Urothelium cell line (cell line): ENCODE measurements around the gene KBTBD13.
"Not testable (repeated sequence)": the region's sequence is repeated elsewhere in the genome, so short reads cannot be mapped to it uniquely, and the experiment has no call there.

ENCODE experiments used
- DNase-seq: peaks from one replicate; pipeline ENCODE4 v3.0.0; 2011; ENCODE audit warnings: low spot score, mixed read lengths
- FAIRE-seq: peaks from 2 replicates; lab custom pipeline; 2011; peaks lifted over from hg19 to GRCh38; lab: Jason Lieb, UNC

Gene KBTBD13

DNA sequence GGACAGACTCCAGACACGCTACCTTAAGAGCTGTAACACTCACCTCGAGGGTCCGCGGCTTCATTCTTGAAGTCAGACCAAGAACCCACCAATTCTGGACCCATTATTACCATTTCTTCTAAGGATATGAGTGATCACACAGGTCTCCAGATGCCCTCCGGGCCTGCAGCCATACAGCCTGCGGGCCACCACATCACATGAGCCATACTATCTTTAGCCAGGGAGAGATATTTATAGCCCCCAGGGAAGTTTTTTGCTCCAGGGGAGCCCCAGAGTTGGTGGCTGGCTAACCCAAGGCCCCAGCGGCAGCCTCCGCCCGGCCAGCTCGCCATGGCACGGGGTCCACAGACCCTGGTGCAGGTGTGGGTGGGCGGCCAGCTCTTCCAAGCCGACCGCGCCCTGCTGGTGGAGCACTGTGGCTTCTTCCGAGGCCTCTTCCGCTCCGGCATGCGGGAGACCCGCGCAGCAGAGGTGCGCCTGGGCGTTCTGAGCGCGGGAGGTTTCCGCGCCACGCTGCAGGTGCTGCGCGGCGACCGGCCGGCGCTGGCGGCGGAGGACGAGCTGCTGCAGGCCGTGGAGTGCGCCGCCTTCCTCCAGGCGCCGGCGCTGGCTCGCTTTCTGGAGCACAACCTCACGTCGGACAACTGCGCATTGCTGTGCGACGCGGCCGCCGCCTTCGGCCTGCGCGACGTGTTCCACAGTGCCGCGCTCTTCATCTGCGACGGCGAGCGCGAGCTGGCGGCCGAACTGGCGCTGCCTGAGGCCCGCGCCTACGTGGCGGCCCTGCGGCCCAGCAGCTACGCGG is at the start of gene KBTBD13:
KBTBD13 (plus strand) TSS at position 261 of the 805 bp plus-strand sequence; CDS start at position 331, 70 bp downstream.
- no peak for DNase-seq
- no peak for FAIRE-seq

DNA sequence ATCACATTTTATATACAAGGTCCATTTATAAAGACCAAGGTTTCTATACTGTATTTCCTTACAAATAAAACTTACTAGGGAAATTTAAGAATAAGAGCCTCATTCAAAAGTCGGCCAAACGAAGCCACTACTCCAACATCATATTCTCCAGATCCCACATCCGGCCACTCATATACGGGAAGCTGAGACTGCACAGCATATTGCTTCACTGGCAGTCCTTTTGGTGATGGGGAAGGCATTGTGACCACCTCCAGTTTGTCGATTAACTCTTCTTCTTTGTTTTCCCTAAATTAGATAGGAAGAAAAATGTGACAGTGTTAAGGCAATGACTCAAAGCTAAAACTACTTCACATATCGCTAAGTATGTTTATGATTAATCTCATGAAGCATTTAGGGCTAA is 49.8 kb upstream of the KBTBD13 start:
- DNase-seq: no peak
- FAIRE-seq: no peak

DNA sequence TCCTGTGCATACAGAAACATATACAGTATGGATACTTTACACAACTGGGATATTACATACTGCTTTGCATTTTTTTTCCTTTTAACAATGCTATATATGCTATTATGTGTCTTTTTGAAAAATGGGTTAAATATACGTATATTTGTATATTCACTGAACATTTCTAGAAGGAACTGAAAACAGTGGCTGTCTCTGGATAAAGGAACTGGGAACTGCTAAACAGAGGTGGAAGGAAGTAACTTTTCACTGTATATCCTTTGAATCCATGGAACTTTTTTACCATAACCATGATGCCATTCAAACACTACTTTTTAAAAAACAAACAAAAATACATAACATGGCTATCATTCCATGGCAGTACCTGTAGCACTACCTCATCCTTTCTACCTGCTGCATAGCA is 49.0 kb upstream of the KBTBD13 start:
- no peak for DNase-seq
- no peak for FAIRE-seq

DNA sequence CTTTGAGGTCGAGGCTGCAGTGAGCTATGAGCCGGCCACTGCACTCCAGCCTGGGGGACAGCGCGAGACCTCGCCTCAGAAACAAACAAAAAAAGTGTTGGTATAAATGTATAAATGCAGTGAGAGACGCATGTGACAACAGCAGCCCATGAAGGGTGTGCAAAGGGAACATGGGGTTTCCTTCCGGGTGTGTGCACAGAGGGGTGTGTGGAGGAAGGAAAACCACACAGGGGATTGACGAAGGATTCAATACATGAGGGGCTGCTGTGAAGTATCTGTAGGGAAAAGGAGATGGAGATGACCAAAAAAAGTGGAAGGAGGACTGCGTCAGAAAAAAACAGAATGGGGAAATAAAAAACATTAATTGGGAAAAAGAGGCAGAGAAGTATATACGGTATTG is 48.2 kb upstream of the KBTBD13 start:
- DNase-seq: no peak
- no peak for FAIRE-seq

DNA sequence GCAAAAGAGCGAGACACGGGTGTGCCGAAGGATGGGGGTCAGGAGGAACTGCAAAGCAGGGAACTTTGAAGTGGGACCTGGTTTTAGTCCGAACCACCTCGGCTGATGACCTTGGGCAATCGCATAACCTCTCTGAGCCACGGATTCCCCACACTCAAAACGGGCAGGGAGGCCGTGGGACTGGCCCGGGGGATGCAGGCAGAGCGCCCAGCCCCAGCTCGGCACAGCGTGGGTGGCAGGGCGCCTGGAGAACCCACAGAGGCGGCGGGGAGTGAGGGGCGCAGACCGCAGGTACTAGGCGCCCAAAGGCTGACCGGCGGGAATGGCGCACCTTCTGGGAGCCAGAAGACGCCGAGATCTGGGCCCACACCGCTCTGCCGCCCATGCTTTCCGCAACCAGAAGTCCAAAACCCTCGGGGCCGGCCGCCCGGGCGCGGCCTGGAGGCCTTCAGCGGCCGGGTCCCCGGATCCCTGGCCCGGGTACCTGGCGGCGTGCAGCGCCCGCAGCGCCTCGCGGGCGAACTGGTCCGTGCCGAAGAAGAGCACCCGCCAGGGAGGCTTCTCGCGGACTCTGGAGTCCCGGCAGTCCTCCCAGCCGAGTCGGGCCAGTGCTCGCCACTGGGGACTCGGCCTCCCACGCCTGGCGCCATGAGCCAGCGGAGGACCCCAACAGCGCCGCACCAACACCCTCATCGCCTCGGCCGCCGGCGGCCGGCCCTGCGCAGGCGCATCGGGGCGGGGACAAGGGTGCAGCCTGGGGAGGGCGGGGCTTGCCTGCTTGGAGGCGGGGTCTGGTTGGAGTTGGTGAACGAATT is 47.4 kb upstream of the KBTBD13 start, which contains the start of gene MTFMT:
MTFMT (minus strand) TSS at position 719 of the 815 bp plus-strand sequence; CDS start at position 693, 26 bp downstream.
- FAIRE-seq (peak; percentile 89), DNase-seq (peak; percentile 99)

DNA sequence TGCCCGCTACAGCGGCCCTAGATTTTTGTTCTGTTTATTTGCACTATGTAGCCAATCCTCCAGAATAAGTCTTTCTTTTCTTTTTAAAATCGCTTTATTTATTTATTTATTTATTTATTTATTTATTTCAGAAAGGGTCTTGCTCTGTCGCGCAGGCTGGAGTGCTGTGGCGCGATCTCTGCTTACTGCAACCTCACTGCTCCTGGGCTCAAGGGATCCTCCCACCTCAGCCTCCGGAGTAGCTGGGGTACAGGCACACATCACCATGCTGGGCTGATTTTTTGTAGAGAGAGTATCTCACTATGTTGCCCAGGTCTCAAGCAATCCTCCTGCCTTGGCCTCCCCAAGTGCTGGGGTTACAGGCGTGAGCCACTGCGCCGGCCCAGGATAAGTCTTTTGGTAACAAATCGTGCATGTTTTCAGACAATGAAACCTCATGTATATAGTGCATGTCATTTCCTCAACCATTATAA is 46.8 kb upstream of the KBTBD13 start:
- FAIRE-seq (no peak), DNase-seq (no peak)

DNA sequence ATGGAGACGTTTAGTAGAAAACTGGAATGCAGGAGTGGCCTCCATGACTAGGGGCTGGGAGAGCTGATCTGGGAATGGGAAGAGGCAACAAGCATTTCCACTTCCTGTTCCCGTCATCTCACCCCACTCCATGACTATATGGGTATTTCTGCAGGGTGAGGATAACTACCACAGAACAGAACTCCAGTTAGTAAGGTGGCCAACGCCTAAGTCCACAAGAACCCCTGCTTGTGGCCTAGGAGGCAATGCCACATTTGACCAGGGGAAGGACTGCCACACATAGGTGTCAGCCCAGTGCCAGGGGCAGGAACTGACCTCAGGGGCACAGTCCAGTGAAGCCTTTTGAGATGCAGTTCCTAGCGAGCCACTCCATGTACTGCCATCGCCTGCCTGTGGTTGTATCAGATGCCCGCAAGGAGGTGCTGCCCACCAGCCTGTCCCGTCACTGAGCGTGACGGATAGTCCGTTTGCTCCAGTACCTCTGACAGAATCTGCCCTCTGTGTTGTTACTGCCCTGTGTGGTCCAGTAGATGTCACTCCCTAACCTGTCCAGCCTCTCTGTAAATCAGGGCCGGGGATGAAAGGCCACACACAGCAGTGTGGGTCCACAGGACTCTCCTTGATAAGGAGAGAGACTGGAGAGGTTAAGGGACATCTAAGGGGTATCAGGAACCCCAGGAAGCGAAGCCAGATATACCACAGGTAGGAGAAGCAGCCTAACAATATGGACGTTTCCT is 43.6 kb upstream of the KBTBD13 start:
- FAIRE-seq (peak; percentile 92), DNase-seq (peak; percentile 81)

DNA sequence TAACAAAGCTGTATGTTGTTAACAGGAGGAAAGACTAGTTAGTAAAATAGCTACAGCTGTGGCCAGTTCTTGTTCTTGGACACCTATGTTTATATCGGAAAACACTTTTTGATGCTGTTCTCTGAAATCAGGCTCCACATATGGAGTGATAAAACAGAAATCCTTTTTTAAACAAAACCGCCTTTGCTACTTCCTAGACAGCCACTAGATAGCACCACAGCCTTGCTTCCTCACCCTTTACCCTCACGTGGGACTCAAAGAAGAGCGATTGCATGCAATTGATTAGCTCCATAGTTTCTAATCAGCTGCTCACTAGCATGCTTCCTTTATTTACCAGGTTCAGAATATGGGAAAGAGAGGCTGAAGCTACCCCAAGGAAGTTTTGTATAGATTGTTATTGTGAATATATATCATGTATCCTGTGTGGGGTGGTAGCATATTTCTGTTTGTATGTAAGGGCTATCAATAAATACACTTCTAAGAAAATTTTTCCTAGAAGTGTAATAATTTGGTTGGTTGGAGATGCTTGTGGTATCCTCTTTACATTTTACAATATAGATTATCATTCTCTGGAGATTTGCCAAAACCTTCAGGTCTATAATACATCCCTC is 42.8 kb upstream of the KBTBD13 start:
- FAIRE-seq (no peak), DNase-seq (peak; percentile 58)

DNA sequence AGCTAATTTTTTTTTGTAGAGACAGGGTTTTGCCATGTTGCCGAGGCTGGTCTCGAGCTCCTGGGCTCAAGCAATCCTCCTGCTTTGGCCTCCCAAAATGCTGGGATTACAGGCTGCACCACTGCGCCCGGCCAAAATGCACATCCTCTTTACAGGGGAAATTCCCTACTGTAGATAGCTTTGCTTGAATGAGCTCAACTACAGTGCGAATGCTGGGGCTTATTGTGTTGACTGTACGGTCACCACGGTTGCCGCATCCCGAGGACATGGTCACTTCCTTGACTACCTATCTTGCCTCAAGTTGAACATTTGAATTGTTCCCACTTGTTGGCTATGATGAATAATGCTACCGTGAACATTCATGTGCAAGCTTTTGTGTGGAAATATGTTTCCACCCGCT is 41.8 kb upstream of the KBTBD13 start:
- DNase-seq (no peak), FAIRE-seq (no peak)

DNA sequence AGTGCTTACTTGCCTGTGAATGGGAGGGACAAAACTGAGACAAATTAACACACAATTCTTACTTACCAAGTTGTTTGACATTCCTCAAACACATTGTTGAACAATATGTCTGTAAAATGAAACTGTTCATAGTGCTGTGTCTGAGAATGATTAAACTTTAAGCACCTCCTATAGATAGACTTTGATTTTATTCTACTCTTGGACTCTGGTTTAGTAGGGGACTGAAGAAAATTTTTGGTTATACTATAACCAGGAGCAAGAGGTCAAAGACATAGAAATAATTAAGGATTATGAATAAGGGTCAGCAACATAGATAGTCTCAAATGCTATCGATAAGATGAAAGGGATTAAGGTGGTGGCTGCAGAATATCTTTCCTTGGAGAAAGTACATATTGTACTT is 39.2 kb upstream of the KBTBD13 start:
- FAIRE-seq: no peak

DNA sequence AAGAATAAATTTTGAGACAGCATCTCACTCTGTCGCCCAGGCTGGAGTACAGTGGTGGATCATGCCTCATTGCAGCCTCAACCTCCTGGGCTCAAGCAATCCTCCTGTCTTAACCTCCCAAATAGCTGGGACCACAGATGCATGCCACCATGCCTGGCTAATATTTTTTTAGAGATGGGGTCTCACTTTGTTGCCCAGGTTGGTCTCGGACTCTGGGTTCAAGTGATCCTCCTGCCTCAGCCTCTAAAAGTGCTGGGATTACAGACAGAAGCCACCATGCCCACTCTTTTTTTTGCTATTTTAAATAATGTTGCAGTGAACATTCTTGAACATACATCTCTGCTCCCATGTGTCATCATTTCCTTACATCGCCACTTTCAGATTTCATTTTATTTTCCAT is 38.1 kb upstream of the KBTBD13 start:
- DNase-seq: no peak
- FAIRE-seq: no peak

More for the DNA sequence above, 39.2 kb upstream of the KBTBD13 start:
- DNase-seq: no peak

DNA sequence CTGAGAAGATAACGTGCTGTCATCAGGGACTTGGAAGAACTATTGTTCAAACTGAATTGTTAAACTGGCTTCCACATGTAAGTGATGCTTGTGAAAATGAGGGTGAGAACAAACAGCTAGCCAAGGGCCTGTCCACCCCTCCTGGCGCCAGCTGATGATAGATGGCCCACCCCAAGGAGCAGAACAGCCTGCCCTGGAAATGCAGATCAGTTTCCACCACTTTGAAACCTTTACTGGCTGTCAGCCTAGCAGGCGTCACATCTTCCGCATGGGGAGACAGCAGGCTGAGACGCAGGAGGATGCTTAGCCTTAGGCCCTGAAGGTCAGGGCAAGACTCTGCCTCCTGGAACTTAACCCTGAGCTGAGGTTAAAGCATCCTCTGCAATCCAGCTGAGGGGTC is 37.7 kb upstream of the KBTBD13 start:
- FAIRE-seq: peak; percentile 13
- no peak for DNase-seq

DNA sequence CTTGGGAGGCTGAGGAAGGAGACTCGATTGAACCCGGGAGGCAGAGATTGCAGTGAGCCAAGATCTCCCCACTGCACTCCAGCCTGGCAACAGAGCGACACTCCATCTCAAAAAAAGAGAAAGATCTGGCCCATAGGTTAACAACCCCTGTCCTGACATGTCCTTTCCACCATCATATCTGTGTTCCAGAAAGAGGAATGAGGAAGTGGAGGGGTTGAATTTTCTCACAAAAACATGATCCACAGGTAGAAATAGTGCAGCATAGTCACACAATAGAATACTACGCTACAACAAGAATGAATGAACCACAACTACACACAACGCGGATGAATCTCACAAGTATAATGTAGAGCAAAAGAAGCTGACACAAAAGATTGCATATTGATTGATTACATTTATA is 36.1 kb upstream of the KBTBD13 start:
- FAIRE-seq (no peak), DNase-seq (no peak)

DNA sequence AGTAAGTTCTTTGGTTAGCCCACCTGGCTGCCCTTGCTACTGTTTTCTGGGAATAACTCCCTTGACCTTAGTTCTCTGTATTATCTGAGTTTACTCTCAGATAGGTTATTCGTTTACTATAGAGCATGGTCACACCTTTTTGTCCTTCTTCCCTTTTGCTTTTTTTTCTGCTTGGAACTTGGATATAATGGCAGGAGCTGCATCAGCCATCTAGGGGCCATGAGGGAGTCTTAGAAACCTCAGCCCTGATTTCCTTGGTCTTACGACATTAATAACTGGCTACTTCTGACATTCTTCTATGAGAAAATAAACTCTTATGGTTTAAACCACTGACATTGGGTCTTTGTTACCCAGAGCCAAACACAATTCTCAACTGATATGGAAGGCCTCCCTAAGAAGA is 34.8 kb upstream of the KBTBD13 start:
- FAIRE-seq: no peak

DNA sequence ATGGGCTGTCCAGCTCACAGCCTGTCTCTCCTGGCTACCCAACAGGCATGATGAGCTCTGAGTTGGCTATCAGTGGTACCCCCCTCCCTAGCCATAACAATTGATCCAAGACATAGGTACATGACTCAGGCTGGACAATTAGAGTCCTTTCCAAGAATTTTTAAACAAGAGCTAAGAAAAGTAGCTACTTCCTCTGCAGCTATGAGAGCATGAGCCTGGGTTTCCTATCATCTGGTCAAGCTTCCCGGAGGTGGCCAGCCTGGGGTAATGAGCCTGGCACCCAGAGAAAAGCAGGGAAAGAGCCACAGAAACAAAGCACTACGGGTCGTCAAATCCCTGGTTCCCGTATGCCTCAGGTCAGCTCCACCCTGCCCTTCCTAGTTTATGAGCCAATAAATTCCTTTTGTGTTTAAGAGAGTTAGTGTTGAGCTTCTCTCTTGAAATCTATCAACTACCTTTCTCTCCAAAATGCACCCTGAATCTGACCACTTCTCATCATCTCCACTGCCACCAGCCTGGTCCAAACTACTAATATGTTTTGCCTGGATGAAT is 33.7 kb upstream of the KBTBD13 start:
- DNase-seq: no peak
- no peak for FAIRE-seq

More for the DNA sequence above, 34.8 kb upstream of the KBTBD13 start:
- no peak for DNase-seq

DNA sequence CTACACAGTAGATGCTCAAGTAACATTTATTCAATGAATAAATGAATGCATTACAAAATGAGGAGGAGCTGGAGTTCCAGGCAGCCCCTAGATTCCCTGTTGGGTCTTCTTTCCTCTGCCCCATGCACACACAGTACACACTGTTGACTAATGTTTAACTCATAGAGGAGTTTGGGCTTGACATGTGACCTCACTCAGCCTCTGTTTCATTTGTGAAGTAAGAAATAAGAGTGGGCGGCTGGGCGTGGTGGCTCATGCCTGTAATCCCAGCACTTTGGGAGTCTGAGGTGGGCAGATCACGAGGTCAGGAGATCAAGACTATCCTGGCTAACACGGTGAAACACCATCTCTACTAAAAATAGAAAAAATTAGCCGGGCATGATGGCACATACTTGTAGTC is 32.3 kb upstream of the KBTBD13 start:
- not testable (repeated sequence) for FAIRE-seq, DNase-seq

DNA sequence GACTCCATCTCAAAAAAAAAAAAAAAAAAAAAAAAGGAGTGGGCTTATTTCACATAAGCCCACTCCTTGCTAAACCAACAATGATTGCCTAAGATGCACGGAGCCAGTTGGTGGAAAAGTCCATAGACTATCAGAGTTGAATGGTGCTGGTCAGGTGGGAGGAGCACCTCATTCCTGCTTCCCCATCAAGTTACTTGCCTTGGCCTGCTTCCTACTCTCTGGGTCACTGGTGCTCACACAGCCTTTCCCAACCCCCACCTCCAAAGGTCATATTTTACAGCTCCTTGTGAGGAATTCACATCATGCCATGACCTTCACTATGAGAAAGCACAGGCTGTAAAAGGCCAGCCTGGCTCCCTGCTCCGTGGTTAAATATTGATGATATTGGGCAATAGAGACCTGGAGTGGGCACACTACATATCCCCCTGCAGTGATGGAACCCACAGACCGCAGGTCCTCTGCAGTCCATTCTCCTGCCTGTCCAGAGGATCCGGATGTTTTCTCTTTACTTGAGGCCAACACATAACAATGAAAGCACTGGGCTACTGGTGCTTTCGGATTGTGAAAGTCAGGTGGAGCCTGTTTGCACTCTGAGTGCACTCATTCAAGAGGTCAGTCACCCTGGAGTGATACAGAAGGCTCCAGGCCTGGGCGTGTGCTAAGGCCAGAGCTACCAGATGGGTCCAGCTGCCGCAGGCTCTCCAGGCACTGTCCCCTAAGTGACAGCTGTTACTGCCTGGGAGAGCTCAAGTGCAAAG is 31.6 kb upstream of the KBTBD13 start, which contains the start of gene SLC51B:
SLC51B (plus strand) TSS at position 664 of the 758 bp plus-strand sequence. CDS start 4,618 bp downstream, outside the sequence.
- no peak for FAIRE-seq
- DNase-seq: no peak

DNA sequence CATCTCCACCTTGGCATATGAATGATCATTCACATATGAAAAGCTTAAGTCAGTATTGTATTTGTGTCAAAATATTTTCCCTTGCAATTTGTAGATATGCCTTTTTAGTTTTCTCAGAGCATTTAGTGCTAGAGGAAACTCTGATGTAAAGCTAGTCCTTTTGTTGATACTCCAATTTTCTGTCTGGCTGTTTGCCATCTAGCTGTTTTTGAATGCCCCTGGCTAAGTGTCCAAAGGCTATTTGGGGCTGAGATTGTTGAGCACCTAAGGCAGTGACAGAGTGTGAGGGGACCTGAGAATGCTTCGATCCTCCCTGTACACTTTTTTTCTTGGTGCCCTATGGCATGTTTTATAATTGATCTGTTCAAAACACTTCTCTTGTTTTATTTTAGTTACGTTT is 28.3 kb upstream of the KBTBD13 start:
- FAIRE-seq (no peak), DNase-seq (no peak)

DNA sequence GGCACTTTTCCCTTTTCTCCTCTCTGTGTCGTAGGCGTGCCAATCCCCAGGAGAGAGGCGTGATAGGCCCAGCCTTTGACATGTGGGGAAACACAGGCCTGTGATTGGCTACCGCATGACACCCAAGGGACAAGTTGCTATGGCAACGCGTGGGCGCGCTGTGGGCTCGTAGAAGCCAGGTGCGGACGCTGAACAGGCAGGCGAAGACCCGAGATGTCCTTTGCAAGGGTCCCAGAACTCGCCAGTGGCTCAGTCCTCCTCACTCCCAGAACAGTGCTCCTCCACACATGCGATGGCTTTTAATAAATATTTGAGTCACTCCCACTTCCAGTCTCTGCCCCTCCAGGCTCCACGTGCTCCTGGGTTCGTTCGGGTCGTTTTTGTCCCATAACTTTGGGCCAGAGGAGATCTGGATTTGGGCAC is 27.1 kb upstream of the KBTBD13 start:
- FAIRE-seq (peak; percentile 92), DNase-seq (peak; percentile 100)
